ENCODE measurements around the gene CACNA1E.

The CACNA1E gene

DNA sequence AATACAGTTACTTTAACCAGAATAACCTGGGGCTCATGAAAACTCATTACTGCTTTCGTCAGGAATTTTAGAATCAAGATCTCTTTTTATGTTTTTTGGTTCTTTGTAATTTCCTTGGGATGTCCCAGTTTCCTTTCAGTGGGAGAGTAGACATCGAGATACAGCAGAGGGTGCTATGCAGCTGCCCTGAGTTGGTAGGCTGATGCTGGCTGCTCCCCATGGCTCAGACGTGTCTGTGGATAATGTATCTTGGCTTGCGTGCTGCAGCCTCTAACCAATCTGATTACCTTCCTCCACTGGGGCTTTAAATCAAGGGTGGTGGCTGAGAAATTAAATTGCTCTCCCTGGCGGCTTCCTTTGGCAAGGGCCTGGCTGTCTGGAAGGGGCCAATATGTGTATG, 253.7 kb downstream of the CACNA1E start:
- no peaks in the 10 kb centered on the region for H3K36me3 ChIP-seq (ENCODE audit: insufficient read depth, low read length)
- no peak overlapping the region for H3K4me3 ChIP-seq (ENCODE audit: low read length)

DNA sequence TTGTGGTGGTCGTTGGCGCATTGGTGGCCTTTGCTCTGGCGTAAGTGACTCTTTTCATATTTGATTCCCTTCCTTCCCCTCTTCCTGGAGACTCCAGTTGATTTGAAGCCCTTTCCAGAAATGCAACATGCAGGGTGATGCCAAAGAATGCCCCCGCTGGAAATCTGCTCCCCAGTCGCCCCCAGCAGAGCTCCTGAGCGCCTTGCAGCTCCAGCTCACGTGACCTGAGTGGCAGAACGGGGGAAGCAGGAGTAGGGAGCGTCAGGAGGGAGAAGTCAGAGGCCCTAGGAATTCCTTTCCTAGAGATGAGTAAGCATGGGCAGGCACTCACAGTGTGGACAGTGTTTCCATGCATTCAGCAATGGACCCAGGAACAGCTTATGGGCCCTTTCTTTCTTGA, 255.9 kb downstream of the CACNA1E start:
- H3K4me3 ChIP-seq (ENCODE audit: low read length): no peak overlapping the region
- no peaks in the 10 kb centered on the region for H3K36me3 ChIP-seq (ENCODE audit: insufficient read depth, low read length)
- no peaks in the 10 kb centered on the region for H3K4me1 ChIP-seq (ENCODE audit: insufficient read depth, low read length)
- 88% methylated on average over 9 of the region's 9 CpGs for WGBS
- no peaks in the 10 kb centered on the region for H3K27me3 ChIP-seq (ENCODE audit: insufficient read depth, low read length)
- H3K9me3 ChIP-seq (ENCODE audit: insufficient read depth, low read depth, low read length): no peaks in the 10 kb centered on the region
- no peak overlapping the region for H3K9ac ChIP-seq (ENCODE audit: low read depth, low read length)
- H3K27ac ChIP-seq (ENCODE audit: low read depth, low read length): no peak overlapping the region

More for the DNA sequence above, 253.7 kb downstream of the CACNA1E start:
- 75% methylated on average over 4 of the region's 5 CpGs for WGBS
- no peak overlapping the region for H3K27ac ChIP-seq (ENCODE audit: low read depth, low read length)
- H3K4me1 ChIP-seq (ENCODE audit: insufficient read depth, low read length): no peaks in the 10 kb centered on the region
- no peaks in the 10 kb centered on the region for H3K9me3 ChIP-seq (ENCODE audit: insufficient read depth, low read depth, low read length)
- H3K9ac ChIP-seq (ENCODE audit: low read depth, low read length): no peak overlapping the region
- H3K27me3 ChIP-seq (ENCODE audit: insufficient read depth, low read length): no peaks in the 10 kb centered on the region

DNA sequence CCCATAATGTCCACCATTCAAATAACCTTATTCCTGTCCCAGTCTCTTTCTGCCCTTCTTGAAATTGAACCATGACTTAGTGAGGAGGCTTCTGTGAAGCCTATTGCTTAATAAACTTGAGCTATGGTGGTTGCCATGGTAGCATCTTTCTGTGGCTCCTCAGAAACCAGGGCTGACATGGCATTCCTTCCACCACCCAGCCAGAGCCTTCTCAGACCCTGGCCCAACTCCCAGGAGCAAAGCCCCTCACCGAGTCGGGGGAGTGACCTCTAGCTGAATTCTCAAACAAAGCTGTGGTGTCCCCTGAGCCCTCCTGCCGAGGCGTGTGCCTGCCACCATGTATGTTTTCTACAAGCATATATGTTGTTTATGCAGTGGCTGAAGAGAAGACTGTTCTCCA, 259.1 kb downstream of the CACNA1E start:
- 93% methylated on average over 4 of the region's 4 CpGs for WGBS

DNA sequence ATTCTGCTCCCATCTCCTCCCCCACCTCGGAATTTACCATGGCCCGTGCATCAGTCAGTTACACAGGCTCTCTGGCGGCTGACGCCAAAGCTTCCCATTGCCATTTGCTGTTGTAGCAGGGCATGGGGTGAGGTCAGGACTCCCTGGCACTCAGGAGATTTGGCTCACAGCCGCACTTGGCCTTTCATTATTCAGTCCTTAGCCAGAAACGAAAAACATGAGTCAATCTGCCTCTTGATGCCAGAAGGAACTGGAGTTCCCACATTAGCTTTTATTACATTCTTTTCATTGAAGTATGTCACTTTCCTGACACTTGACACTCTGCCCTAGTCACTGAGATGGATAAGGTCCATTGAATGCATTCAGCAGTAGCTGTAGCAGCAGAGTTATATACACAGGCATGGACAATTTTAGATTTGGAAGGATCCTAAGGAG, 260.6 kb downstream of the CACNA1E start:
- Histone ChIP-seq H3K27me3 (ENCODE audit: insufficient read depth, low read length) (no peaks in the 10 kb centered on the region), H3K9ac (ENCODE audit: low read depth, low read length) (no peak overlapping the region), H3K4me3 (ENCODE audit: low read length) (no peak overlapping the region), H3K36me3 (ENCODE audit: insufficient read depth, low read length) (no peaks in the 10 kb centered on the region), H3K4me1 (ENCODE audit: insufficient read depth, low read length) (peaks cover 10% of the 10 kb centered on the region; the same call in 1 of the 2 replicates), H3K27ac (ENCODE audit: low read depth, low read length) (no peak overlapping the region), H3K9me3 (ENCODE audit: insufficient read depth, low read depth, low read length) (no peaks in the 10 kb centered on the region)
- 85% methylated on average over 6 of the region's 6 CpGs for WGBS

More for the DNA sequence above, 259.1 kb downstream of the CACNA1E start:
- no peak overlapping the region for H3K27ac ChIP-seq (ENCODE audit: low read depth, low read length)
- no peaks in the 10 kb centered on the region for H3K9me3 ChIP-seq (ENCODE audit: insufficient read depth, low read depth, low read length)
- H3K36me3 ChIP-seq (ENCODE audit: insufficient read depth, low read length): no peaks in the 10 kb centered on the region
- no peak overlapping the region for H3K4me3 ChIP-seq (ENCODE audit: low read length)
- no peaks in the 10 kb centered on the region for H3K27me3 ChIP-seq (ENCODE audit: insufficient read depth, low read length)
- H3K4me1 ChIP-seq (ENCODE audit: insufficient read depth, low read length): peaks cover 8% of the 10 kb centered on the region; the same call in 1 of the 2 replicates
- H3K9ac ChIP-seq (ENCODE audit: low read depth, low read length): no peak overlapping the region

DNA sequence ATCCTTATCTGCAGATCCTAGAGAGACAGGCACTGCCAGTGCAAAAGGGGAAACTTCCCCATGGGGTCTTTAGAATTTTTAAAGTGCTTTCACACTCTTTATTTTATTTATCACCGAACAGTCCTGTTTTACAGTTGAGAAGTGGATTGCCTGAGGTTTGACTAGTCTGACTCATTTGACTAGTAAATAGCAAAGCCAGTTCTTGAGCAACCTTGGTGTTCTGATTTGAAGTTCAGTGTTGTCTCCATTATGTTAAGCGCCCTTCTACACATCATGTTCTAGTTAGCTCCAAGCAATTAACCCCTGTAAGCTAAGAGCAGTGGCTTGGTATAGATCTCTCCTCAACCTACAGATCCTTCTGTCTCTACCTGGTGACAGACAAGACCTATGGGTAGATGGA, 262.9 kb downstream of the CACNA1E start:
- peaks cover 10% of the 10 kb centered on the region; the same call in 1 of the 2 replicates for H3K4me1 ChIP-seq (ENCODE audit: insufficient read depth, low read length)
- no peak overlapping the region for H3K27ac ChIP-seq (ENCODE audit: low read depth, low read length)
- no peaks in the 10 kb centered on the region for H3K9me3 ChIP-seq (ENCODE audit: insufficient read depth, low read depth, low read length)
- WGBS: 93% methylated on average over 2 of the region's 2 CpGs
- no peaks in the 10 kb centered on the region for H3K27me3 ChIP-seq (ENCODE audit: insufficient read depth, low read length)
- H3K4me3 ChIP-seq (ENCODE audit: low read length): no peak overlapping the region
- no peaks in the 10 kb centered on the region for H3K36me3 ChIP-seq (ENCODE audit: insufficient read depth, low read length)
- H3K9ac ChIP-seq (ENCODE audit: low read depth, low read length): no peak overlapping the region

DNA sequence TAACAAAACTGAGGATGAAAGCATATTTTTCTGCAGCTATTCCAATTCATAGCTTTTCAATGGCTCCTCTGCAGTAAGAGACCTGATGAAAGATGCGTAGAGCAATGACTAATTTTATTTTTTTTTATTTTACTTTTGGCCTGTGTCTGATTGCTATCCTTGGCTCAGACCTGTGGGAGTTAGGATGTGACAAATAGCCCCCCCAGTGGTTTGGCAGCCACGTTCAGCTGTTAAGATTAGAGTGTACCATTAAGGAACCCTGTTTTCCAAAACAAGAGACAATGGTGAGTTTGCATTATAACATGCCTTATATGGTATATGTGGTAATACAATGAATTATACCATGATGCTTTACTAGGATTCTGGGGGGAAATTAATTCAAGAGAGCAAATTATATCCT, 264.7 kb downstream of the CACNA1E start:
- Histone ChIP-seq H3K4me3 (ENCODE audit: low read length) (no peak overlapping the region), H3K36me3 (ENCODE audit: insufficient read depth, low read length) (no peaks in the 10 kb centered on the region), H3K27me3 (ENCODE audit: insufficient read depth, low read length) (no peaks in the 10 kb centered on the region), H3K27ac (ENCODE audit: low read depth, low read length) (no peak overlapping the region), H3K9me3 (ENCODE audit: insufficient read depth, low read depth, low read length) (no peaks in the 10 kb centered on the region), H3K4me1 (ENCODE audit: insufficient read depth, low read length) (peaks cover 10% of the 10 kb centered on the region; the same call in 1 of the 2 replicates), H3K9ac (ENCODE audit: low read depth, low read length) (no peak overlapping the region)
- WGBS: 91% methylated on average over 2 of the region's 2 CpGs

DNA sequence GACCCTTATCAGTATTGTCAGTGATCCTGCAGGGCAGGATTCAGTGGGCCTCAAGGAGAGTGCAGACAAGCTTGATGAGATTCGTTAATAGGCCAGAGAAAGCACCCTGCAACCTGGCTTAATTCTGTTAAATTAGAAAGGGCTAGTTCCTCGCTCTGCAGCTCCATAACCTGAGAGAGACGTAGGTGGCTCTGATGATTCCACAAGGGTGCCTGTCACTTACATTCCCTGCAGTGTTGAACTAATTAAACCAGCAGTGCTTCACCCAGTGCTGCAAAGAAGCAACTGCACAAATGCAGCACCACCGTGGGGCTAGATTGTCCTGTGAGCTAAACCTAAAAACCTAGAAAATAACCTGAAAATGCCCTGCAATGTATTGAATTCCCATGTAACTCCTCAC, 270.8 kb downstream of the CACNA1E start:
- Histone ChIP-seq H3K4me3 (ENCODE audit: low read length) (no peak overlapping the region), H3K4me1 (ENCODE audit: insufficient read depth, low read length) (no peaks in the 10 kb centered on the region), H3K27me3 (ENCODE audit: insufficient read depth, low read length) (no peaks in the 10 kb centered on the region), H3K9ac (ENCODE audit: low read depth, low read length) (no peak overlapping the region), H3K36me3 (ENCODE audit: insufficient read depth, low read length) (no peaks in the 10 kb centered on the region), H3K9me3 (ENCODE audit: insufficient read depth, low read depth, low read length) (no peaks in the 10 kb centered on the region), H3K27ac (ENCODE audit: low read depth, low read length) (no peak overlapping the region)
- WGBS: 89% methylated on average over 4 of the region's 4 CpGs

DNA sequence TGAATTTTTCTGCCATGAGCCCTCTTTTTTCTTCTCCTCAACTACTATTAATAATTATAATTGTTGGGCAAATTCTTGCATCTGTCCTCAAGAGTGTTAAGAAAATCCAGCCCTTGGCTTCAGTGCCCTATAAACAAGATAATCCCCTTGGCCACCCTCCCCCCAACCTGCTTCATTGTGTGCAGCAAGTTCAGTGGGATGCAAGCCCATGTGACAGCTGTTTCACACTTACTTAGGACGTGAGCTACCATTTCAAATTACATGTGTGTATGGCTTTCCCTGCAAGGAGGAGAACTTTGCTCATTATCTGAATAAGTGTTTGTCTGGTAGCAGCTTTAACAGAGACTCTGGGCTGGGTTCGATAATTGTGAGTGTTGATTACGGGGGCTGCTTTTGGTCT, 276.2 kb downstream of the CACNA1E start:
- no peaks in the 10 kb centered on the region for H3K27me3 ChIP-seq (ENCODE audit: insufficient read depth, low read length)
- H3K4me1 ChIP-seq (ENCODE audit: insufficient read depth, low read length): 0 out of 2 replicates have a peak, but pooled peaks cover 2% of the 10 kb centered on the region
- H3K27ac ChIP-seq (ENCODE audit: low read depth, low read length): no peak overlapping the region
- no peaks in the 10 kb centered on the region for H3K36me3 ChIP-seq (ENCODE audit: insufficient read depth, low read length)
- no peak overlapping the region for H3K4me3 ChIP-seq (ENCODE audit: low read length)
- 75% methylated on average over 3 of the region's 3 CpGs for WGBS
- no peak overlapping the region for H3K9ac ChIP-seq (ENCODE audit: low read depth, low read length)
- no peaks in the 10 kb centered on the region for H3K9me3 ChIP-seq (ENCODE audit: insufficient read depth, low read depth, low read length)

DNA sequence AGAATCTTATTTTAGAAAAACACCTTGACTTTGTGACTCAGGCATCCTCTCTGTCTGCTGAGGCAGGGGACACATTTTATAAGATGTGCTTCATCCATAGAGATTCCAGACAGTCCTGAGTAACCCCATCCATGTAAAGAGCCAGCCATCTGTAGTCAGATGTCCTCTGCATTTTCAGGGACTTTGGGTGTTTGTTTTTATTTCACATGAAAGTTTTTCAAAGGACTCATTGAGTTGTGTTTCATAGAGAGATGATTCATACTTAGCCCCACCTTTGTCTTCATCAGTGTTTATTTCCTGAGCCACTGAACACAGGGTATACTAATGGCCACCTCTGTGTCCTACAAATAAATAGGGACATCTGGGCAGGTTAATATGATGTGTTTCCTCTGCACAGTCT, 280.4 kb downstream of the CACNA1E start:
- Histone ChIP-seq H3K36me3 (ENCODE audit: insufficient read depth, low read length) (no peaks in the 10 kb centered on the region), H3K4me1 (ENCODE audit: insufficient read depth, low read length) (0 out of 2 replicates have a peak, but pooled peaks cover 2% of the 10 kb centered on the region), H3K27me3 (ENCODE audit: insufficient read depth, low read length) (no peaks in the 10 kb centered on the region), H3K9ac (ENCODE audit: low read depth, low read length) (no peak overlapping the region), H3K27ac (ENCODE audit: low read depth, low read length) (no peak overlapping the region), H3K4me3 (ENCODE audit: low read length) (no peak overlapping the region), H3K9me3 (ENCODE audit: insufficient read depth, low read depth, low read length) (no peaks in the 10 kb centered on the region)

DNA sequence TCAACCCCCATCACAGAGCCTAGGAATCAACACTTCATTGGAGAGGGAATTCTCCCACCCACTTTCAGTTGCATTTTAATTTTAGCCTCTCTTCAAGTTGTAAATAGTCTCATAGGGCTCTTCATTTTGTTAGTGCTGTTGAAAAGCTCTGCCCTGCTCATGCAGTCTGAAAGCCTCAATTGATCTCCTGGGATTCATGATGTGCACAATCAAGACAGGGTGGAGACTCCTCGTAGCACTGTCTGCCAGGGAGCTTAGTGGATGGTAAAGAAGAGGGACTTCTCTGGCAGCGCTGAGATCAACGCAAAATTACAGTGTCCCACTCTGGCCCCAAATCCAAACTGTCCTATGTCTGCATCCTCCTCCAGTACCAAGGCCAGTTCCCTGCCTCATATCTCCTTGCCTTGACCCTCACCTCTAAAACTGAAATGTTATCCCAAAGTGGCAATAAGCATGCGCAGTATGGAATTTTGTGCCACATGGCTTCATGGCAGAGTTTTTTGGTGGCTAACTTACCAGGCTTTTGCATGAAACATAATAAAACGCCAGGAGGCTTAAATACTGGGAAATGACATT, 282.2 kb downstream of the CACNA1E start:
- Histone ChIP-seq H3K27ac (ENCODE audit: low read depth, low read length) (no peak overlapping the region), H3K9ac (ENCODE audit: low read depth, low read length) (no peak overlapping the region), H3K9me3 (ENCODE audit: insufficient read depth, low read depth, low read length) (no peaks in the 10 kb centered on the region), H3K4me1 (ENCODE audit: insufficient read depth, low read length) (no peaks in the 10 kb centered on the region), H3K4me3 (ENCODE audit: low read length) (no peak overlapping the region), H3K36me3 (ENCODE audit: insufficient read depth, low read length) (no peaks in the 10 kb centered on the region), H3K27me3 (ENCODE audit: insufficient read depth, low read length) (no peaks in the 10 kb centered on the region)
- WGBS: 84% methylated on average over 5 of the region's 5 CpGs

DNA sequence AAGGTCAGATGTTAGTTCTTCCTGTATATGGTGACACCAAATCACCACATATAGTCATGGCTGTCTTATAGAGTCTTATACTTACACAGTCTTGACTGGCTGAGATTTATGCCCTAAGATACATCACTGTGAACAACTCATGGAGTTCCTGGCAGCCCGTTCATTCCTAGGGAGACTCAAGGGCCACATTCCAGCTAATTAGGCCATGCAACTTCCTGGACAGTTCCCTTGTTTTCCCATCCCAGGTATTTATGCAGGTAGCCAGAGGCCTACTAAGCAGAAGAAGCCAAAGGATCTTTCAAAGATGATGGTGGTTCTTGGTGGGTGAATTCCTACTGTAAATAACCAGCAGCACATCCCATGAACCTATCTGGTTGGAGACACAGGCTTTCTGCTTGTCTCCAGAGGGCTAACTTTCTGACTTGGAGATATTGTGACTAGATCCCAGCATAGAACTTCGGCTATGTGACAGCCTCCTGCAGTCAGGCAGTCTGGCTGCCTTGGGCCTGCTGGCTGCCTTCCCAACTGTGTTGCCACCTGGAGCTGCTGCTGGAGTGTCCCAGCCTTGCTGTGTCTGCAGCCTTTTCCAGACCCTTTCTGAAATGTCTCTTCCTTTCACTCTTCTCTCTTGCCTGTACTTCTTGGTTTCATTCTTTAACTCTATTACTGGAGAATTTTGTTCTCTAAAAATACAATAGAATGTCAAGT, 283.8 kb downstream of the CACNA1E start:
- WGBS: 90% methylated on average over 2 of the region's 2 CpGs
- no peaks in the 10 kb centered on the region for H3K9me3 ChIP-seq (ENCODE audit: insufficient read depth, low read depth, low read length)

More for the DNA sequence above, 283.8 kb downstream of the CACNA1E start:
- Histone ChIP-seq H3K4me3 (ENCODE audit: low read length) (no peak overlapping the region), H3K27me3 (ENCODE audit: insufficient read depth, low read length) (no peaks in the 10 kb centered on the region), H3K27ac (ENCODE audit: low read depth, low read length) (no peak overlapping the region), H3K9ac (ENCODE audit: low read depth, low read length) (no peak overlapping the region), H3K36me3 (ENCODE audit: insufficient read depth, low read length) (no peaks in the 10 kb centered on the region), H3K4me1 (ENCODE audit: insufficient read depth, low read length) (no peaks in the 10 kb centered on the region)
